Measurements from ENCODE around the gene C8G. TPM values are rescaled to one million over a fixed set of nuclear protein-coding genes. Genes with fewer than 3 reads are reported as not detected.

C8G gene
- total and polyA plus RNA-seq, 2 of the 4 experiments (the other 2 are of a cell fraction) = 0.80 TPM; not detected in 1

DNA sequence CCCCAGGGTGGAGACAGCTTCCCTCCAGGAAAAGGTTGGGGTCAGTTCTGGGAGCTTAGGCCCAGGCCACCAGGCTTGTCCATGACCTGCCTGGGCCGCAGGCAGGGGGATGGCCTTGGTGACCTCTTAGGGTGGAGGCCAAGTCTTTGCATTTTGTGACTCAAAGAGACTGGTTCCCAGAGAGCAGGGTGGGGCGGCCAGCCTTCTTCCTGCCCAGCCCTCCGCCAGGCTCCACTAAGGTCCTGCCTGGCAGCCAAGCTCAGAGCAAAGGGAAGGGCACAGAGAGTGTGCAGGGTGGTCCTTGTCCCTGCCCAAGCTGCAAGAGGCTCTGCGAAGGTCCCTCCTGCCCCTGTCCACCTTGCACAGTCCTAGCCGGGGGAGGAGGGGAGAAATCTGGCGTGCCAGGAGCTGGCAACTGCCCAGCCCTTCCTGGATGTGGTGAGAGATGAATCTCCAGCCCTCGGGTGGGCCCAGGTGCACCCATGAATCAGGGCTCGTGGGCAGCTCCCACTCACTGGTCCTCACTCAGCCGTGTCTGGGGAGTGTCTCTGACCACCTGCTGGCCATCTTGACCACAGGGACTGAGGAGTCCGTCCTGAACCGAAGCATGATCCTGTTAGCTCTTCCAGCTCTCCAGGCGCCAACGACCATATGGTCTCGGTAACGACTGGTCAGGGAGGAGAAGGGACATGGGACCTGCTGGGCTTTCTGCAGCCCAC, 29.9 kb downstream of the C8G start:
- no peaks in the 10 kb centered on the region for H3K36me3 ChIP-seq (ENCODE audit: control insufficient read depth, insufficient read depth, low read length)
- no peak overlapping the region for H3K23ac ChIP-seq (ENCODE audit: low read depth, low read length)
- BruUV-seq (replicated peaks) = no TSS peak
- H2BK120ac ChIP-seq (ENCODE audit: low read depth, low read length) = no peak overlapping the region
- H3K14ac ChIP-seq (replicated peaks; ENCODE audit: low read depth, low read length) = no peak overlapping the region
- dilution Hi-C loops (cut with HindIII; ENCODE audit: low sequenced_read_pairs, unreplicated experiment) = no loop called here
- no peak overlapping the region for H2BK20ac ChIP-seq (ENCODE audit: low read depth, low read length)
- ATAC-seq (ENCODE audit: low read depth) (no peak), DNase-seq (no peak)
- H2AFZ ChIP-seq (replicated peaks; ENCODE audit: low read length, poor library complexity) = peak overlapping the region; percentile 21
- H3K79me1 ChIP-seq (ENCODE audit: low read depth in 1 of 2, low read length in 2 of 2) = no peaks in the 10 kb centered on the region
- no peak overlapping the region for H3K56ac ChIP-seq (ENCODE audit: extremely low read depth, insufficient read depth, low read length)
- H2BK15ac ChIP-seq (ENCODE audit: low read depth, low read length) = no peak overlapping the region
- no peak overlapping the region for H3K18ac ChIP-seq (ENCODE audit: low read depth, low read length)
- H3K27me3 ChIP-seq (ENCODE audit: control insufficient read depth, insufficient read depth, low read length) = peaks cover 16% of the 10 kb centered on the region; the same call in 1 of the 2 replicates
- H3K9ac ChIP-seq (ENCODE audit: low read depth, low read length) = no peak overlapping the region
- H3K4me1 ChIP-seq (ENCODE audit: control insufficient read depth, insufficient read depth, low read length) = peaks cover 7% of the 10 kb centered on the region; the same call in 1 of the 2 replicates
- H3K9me3 ChIP-seq (ENCODE audit: control insufficient read depth, insufficient read depth, low read length) = no peaks in the 10 kb centered on the region
- H4K5ac ChIP-seq (ENCODE audit: low read depth, low read length) = no peak overlapping the region
- WGBS, 2 experiments (ENCODE audit: extremely low coverage in 2 of 2, insufficient read length in 1 of 2) = 77% methylated on average over 4 of the region's 15 CpGs; no CpG with 5 or more reads in 1 of the 2 experiments
- no peak overlapping the region for H3K27ac ChIP-seq (ENCODE audit: insufficient read depth, low read length)
- H3K4ac ChIP-seq (ENCODE audit: low read depth, low read length) = no peak overlapping the region
- POLR2A ChIA-PET (ENCODE audit: unreplicated experiment) = no interaction called here
- H2AK5ac ChIP-seq (ENCODE audit: low read depth, low read length) = no peak overlapping the region
- intact Hi-C loops (cut with micrococcal nuclease) = no loop called here
- no peaks in the 10 kb centered on the region for H4K20me1 ChIP-seq (ENCODE audit: insufficient read depth, low read length)
- H2AK9ac ChIP-seq (replicated peaks; ENCODE audit: low read depth, low read length, poor library complexity) = no peak overlapping the region
- H4K91ac ChIP-seq (ENCODE audit: insufficient read depth, low read depth, low read length) = no peak overlapping the region
- no peaks in the 10 kb centered on the region for H3K9me1 ChIP-seq (ENCODE audit: insufficient read depth, low read length)
- CTCF ChIA-PET = no interaction called here
- no peak overlapping the region for H2BK5ac ChIP-seq (ENCODE audit: low read depth, low read length, poor library complexity, severe bottlenecking)
- TF ChIP-seq MAZ (IDR thresholded peaks at IDR 0.05; ENCODE audit: borderline replicate concordance, low read depth, low read length) = no peak
- no peak for TF ChIP-seq MXI1 (IDR thresholded peaks at IDR 0.05; ENCODE audit: borderline replicate concordance, low read depth, low read length)
- TF ChIP-seq USF2 (IDR thresholded peaks at IDR 0.05; ENCODE audit: low read depth, low read length) = no peak
- H3K4me2 ChIP-seq (ENCODE audit: low read depth, low read length) = no peak overlapping the region
- H3K4me3 ChIP-seq (ENCODE audit: insufficient read depth, low read depth, low read length) = no peak overlapping the region
- in situ Hi-C loops (cut with MboI; ENCODE audit: low sequenced_read_pairs) = no loop called here
- H4K8ac ChIP-seq (ENCODE audit: low read depth in 2 of 2, low read length in 2 of 2) = no peak overlapping the region

Data from IMR-90 (cell line).